NCI-H460 (cell line): ENCODE measurements around the gene TCF4. TPM values are rescaled to one million over a fixed set of nuclear protein-coding genes. Genes with fewer than 3 reads are reported as not detected.

Source experiments
- DNase-seq: peaks from one replicate; pipeline ENCODE4 v3.0.0-alpha.2; 2016; ENCODE audit warnings: low read depth; ENCODE audit errors: extremely low read depth
- total RNA-seq: library from RNA; depleted of rRNA; stranded (reverse); fragments of >200 nt; shearing (Covaris generic); gene quantifications from 2 replicates; pipeline ENCODE4 v1.2.3, GENCODE V29; 2014

Gene TCF4
- total RNA-seq, 1 experiment from 2014 or later = 7.3 TPM

GRCh38 chr18:55361492-55362250 lies 226.3 kb downstream of the TCF4 start:
- DNase-seq = no peak

GRCh38 chr18:55360061-55360460 lies 227.9 kb downstream of the TCF4 start:
- no peak for DNase-seq

GRCh38 chr18:55356815-55357214 lies 231.2 kb downstream of the TCF4 start:
- no peak for DNase-seq

- no peak for DNase-seq
Observed at GRCh38 chr18:55355223-55355622, 232.8 kb downstream of the TCF4 start.

GRCh38 chr18:55354795-55355194 lies 233.2 kb downstream of the TCF4 start:
- no peak for DNase-seq

- no peak for DNase-seq
Observed at GRCh38 chr18:55353806-55354205, 234.2 kb downstream of the TCF4 start.

GRCh38 chr18:55353391-55353790 lies 234.6 kb downstream of the TCF4 start:
- DNase-seq = no peak

- no peak for DNase-seq
Observed at GRCh38 chr18:55351980-55352714, 235.8 kb downstream of the TCF4 start.

- no peak for DNase-seq
Observed at GRCh38 chr18:55351241-55351691, 236.7 kb downstream of the TCF4 start.

- DNase-seq = no peak
Observed at GRCh38 chr18:55349685-55350084, 238.3 kb downstream of the TCF4 start.

GRCh38 chr18:55346961-55347740 lies 240.8 kb downstream of the TCF4 start:
- DNase-seq = no peak

- no peak for DNase-seq
Observed at GRCh38 chr18:55346387-55346786, 241.6 kb downstream of the TCF4 start.

- DNase-seq = no peak
Observed at GRCh38 chr18:55345103-55345950, 242.7 kb downstream of the TCF4 start.

GRCh38 chr18:55343396-55344073 lies 244.5 kb downstream of the TCF4 start:
- no peak for DNase-seq

- no peak for DNase-seq
Observed at GRCh38 chr18:55340998-55341397, 247.0 kb downstream of the TCF4 start.

- DNase-seq = no peak
Observed at GRCh38 chr18:55339990-55340389, 248.0 kb downstream of the TCF4 start.

- no peak for DNase-seq
Observed at GRCh38 chr18:55338978-55339650, 248.9 kb downstream of the TCF4 start.

GRCh38 chr18:55337908-55338521 lies 250.0 kb downstream of the TCF4 start:
- no peak for DNase-seq

GRCh38 chr18:55337138-55337537 lies 250.9 kb downstream of the TCF4 start:
- DNase-seq = no peak
